CD14-positive monocyte (primary cell): ENCODE measurements around the gene IKZF1. TPM values are rescaled to one million over a fixed set of nuclear protein-coding genes. Genes with fewer than 3 reads are reported as not detected.

Experiments used
- DNase-seq, 3 donors: peaks; one replicate each; pipeline ENCODE4 v3.0.0-alpha.2; 2011 to 2022
- H2AFZ ChIP-seq: 2 replicates; pipeline ENCODE4 v1.6.0; 2012; ENCODE audit warnings: mild to moderate bottlenecking, low read depth, low read length, inconsistent platforms; ENCODE audit not compliant: insufficient read depth, poor library complexity, severe bottlenecking
- H3K27ac ChIP-seq, 2 donors: 1 replicate in 1 of 2; 2 replicates in 1 of 2; pipeline ENCODE4 v1.5.1; 2012 to 2013; ENCODE audit warnings: low read length in 2 of 2, control low read depth in 1 of 2, inconsistent platforms in 1 of 2, low read depth in 1 of 2, mild to moderate bottlenecking in 1 of 2
- H3K27me3 ChIP-seq, 2 donors: one replicate each; pipeline versions ENCODE4 v1.6.0 to v1.6.1; 2011 to 2013; ENCODE audit warnings: low read length in 2 of 2; ENCODE audit not compliant: control insufficient read depth in 2 of 2, insufficient read depth in 2 of 2
- H3K36me3 ChIP-seq, 2 donors: replicated peaks in 1 of 2; 1 replicate in 1 of 2; 2 replicates in 1 of 2; pipeline versions ENCODE4 v1.5.1 to v1.6.1; 2012 to 2013; ENCODE audit warnings: low read length in 2 of 2, control low read depth in 1 of 2, inconsistent platforms in 1 of 2, mild to moderate bottlenecking in 1 of 2; ENCODE audit not compliant: insufficient read depth in 2 of 2, control insufficient read depth in 1 of 2
- H3K4me1 ChIP-seq, 2 donors: 1 replicate in 1 of 2; 2 replicates in 1 of 2; pipeline versions ENCODE4 v1.5.1 to v1.6.1; 2012 to 2013; ENCODE audit warnings: low read length in 2 of 2, control low read depth in 1 of 2, inconsistent platforms in 1 of 2, mild to moderate bottlenecking in 1 of 2, moderate library complexity in 1 of 2; ENCODE audit not compliant: insufficient read depth in 2 of 2, control insufficient read depth in 1 of 2
- H3K4me2 ChIP-seq: replicated peaks from 2 replicates; pipeline ENCODE3; 2012; ENCODE audit warnings: low read length, moderate library complexity, mild to moderate bottlenecking; ENCODE audit not compliant: poor library complexity, severe bottlenecking; ENCODE audit errors: extremely low read depth
- H3K4me3 ChIP-seq, 3 experiments: fragments of 200-600 bp in 1 of 3; sonication (generic) in 1 of 3; replicated peaks in 1 of 3; 1 replicate in 2 of 3; 2 replicates in 1 of 3; pipeline ENCODE4 v1.5.1; 2011 to 2013; ENCODE audit warnings: low read length in 3 of 3, mild to moderate bottlenecking in 3 of 3, control low read depth in 2 of 3, low read depth in 2 of 3, inconsistent platforms in 1 of 3, moderate library complexity in 1 of 3
- H3K79me2 ChIP-seq: 2 replicates; pipeline ENCODE4 v1.6.0; 2012; ENCODE audit warnings: mild to moderate bottlenecking, control low read depth, inconsistent platforms, low read length, moderate library complexity; ENCODE audit not compliant: insufficient read depth
- H3K9ac ChIP-seq: 2 replicates; pipeline ENCODE4 v1.6.0; 2017; ENCODE audit warnings: low read length, mild to moderate bottlenecking; ENCODE audit not compliant: insufficient read depth, poor library complexity, severe bottlenecking
- H3K9me3 ChIP-seq, 2 donors: replicated peaks in 1 of 2; 1 replicate in 1 of 2; 2 replicates in 1 of 2; pipeline versions ENCODE4 v1.5.1 to v1.6.1; 2012 to 2013; ENCODE audit warnings: low read length in 2 of 2, control low read depth in 1 of 2; ENCODE audit not compliant: control insufficient read depth in 1 of 2, insufficient read depth in 1 of 2
- H4K20me1 ChIP-seq: 2 replicates; pipeline ENCODE4 v1.6.0; 2012; ENCODE audit warnings: mild to moderate bottlenecking, low read length, control low read depth, moderate library complexity; ENCODE audit not compliant: insufficient read depth
- H3K27ac Mint-ChIP-seq, 7 donors: one replicate each; pipeline ENCODE4 v1.8.0; 2020; ENCODE audit warnings: mild to moderate bottlenecking in 7 of 7, mixed read lengths in 7 of 7, moderate library complexity in 6 of 7, inconsistent platforms in 2 of 7
- H3K27me3 Mint-ChIP-seq, 3 donors: one replicate each; pipeline ENCODE4 v1.8.0; 2021 to 2022; ENCODE audit warnings: low read depth in 3 of 3, mild to moderate bottlenecking in 3 of 3, mixed read lengths in 3 of 3, moderate library complexity in 3 of 3, inconsistent platforms in 1 of 3
- H3K36me3 Mint-ChIP-seq, 2 donors: one replicate each; pipeline ENCODE4 v1.8.0; 2020; ENCODE audit warnings: mixed read lengths in 2 of 2, inconsistent platforms in 1 of 2, mild to moderate bottlenecking in 1 of 2
- H3K4me1 Mint-ChIP-seq: one replicate; pipeline ENCODE4 v1.8.0; 2020; ENCODE audit warnings: mild to moderate bottlenecking, mixed read lengths
- H3K4me3 Mint-ChIP-seq, 2 donors: one replicate each; pipeline ENCODE4 v1.8.0; 2020; ENCODE audit warnings: mild to moderate bottlenecking in 2 of 2, mixed read lengths in 2 of 2, moderate library complexity in 1 of 2
- H3K9me3 Mint-ChIP-seq, 7 donors: one replicate each; pipeline ENCODE4 v1.8.0; 2020 to 2022; ENCODE audit warnings: mixed read lengths in 7 of 7, mild to moderate bottlenecking in 6 of 7, moderate library complexity in 6 of 7, inconsistent platforms in 2 of 7
- CTCF ChIP-seq: fragments of 200-600 bp; IDR thresholded peaks from one replicate; pipeline ENCODE4 v1.8.0; 2022; ENCODE audit warnings: antibody characterized with exemption, mild to moderate bottlenecking
- WGBS: methylation state at CpG from one replicate; pipeline ENCODE4 v1.1.5; 2013; ENCODE audit warnings: missing lambda C conversion rate; ENCODE audit not compliant: insufficient coverage; 5-methylcytosine and 5-hydroxymethylcytosine counted together
- intact Hi-C, 2 donors: fragments of 100-400 bp; cut with micrococcal nuclease; formaldehyde crosslinking; loops; one replicate each; pipeline versions ENCODE4 v1.15.0 to v1.15.1; 2023
- polyA plus RNA-seq, 3 donors: library from polyadenylated mRNA; depleted of rRNA in 1 of 3; unstranded in 2 of 3; stranded (reverse) in 1 of 3; fragments of 300-500 nt in 2 of 3; fragments of >200 nt in 1 of 3; fragmentation: Illumina TruSeq in 2 of 3; gene quantifications; 1 replicate in 2 of 3; 2 replicates in 1 of 3; pipeline ENCODE4 v1.2.3, GENCODE V29; 2012 to 2021

The IKZF1 gene
- polyA plus RNA-seq, 3 donors, result 38.4 to 130 (median 80.2) TPM

GRCh38 chr7:50329775-50330174, 25.3 kb downstream of the IKZF1 start:
- TF ChIP-seq CTCF, result no peak
- Mint-ChIP-seq H3K27ac (peak overlapping the region; percentile 68 to 88 (median 82)), H3K9me3 (peaks cover 0 to 2% (median 0%) of the 10 kb centered on the region in 7 donors), H3K27me3 (no peaks in the 10 kb centered on the region), H3K4me1 (peaks cover 1% of the 10 kb centered on the region), H3K4me3 (peak overlapping the region in 1 of 2 donors; percentile 36), H3K36me3 (peaks cover 64 to 77% of the 10 kb centered on the region in 2 donors)
- Histone ChIP-seq H3K36me3 (peaks cover 65 to 98% of the 10 kb centered on the region in 2 donors), H4K20me1 (peaks cover 100% of the 10 kb centered on the region), H3K4me3 (no peak overlapping the region), H3K4me1 (peaks cover 38 to 59% of the 10 kb centered on the region in 2 donors), H3K79me2 (peaks cover 100% of the 10 kb centered on the region), H3K27me3 (no peaks in the 10 kb centered on the region), H3K9ac (no peak overlapping the region), H3K4me2 (peak overlapping the region; percentile 25), H3K27ac (peak overlapping the region; percentile 52 to 80), H2AFZ (no peak overlapping the region), H3K9me3 (no peaks in the 10 kb centered on the region)
- WGBS, result 29% methylated on average over 9 of the region's 9 CpGs
- intact Hi-C loops, result no loop called here
- peak in 2 of 3 donors; percentile 38 to 74 for DNase-seq

DNA sequence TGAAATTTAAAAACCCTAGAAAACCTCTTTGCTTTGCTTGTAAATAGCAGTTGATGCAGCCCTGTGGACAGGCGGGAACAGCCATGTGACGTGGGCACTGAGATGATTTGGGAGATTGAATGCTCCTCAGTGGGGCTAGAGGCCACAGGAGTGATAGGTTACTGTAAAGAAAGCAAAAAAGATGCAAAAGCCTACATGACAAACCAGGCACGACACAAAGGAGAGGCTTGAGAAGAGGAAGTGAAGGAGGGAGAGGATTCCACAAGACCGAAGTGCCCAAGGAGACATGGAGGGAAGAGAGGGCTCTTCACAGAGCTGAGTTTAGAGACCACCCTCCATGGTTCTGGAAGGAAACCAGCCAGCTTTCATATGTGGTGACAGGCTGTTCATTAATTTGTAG, 25.7 kb downstream of the IKZF1 start:
- H3K4me1 ChIP-seq, result peaks cover 41 to 64% of the 10 kb centered on the region in 2 donors
- Mint-ChIP-seq H3K4me3 (peak overlapping the region; percentile 4 to 17), H3K9me3 (peaks cover 0 to 2% (median 0%) of the 10 kb centered on the region in 7 donors), H3K4me1 (peaks cover 1% of the 10 kb centered on the region), H3K27ac (peak overlapping the region; percentile 68 to 88 (median 82)), H3K27me3 (no peaks in the 10 kb centered on the region), H3K36me3 (peaks cover 60 to 73% of the 10 kb centered on the region in 2 donors)
- H3K4me3 ChIP-seq, result no peak overlapping the region
- DNase-seq, result peak in 2 of 3 donors; percentile 37 to 58
- H3K27me3 ChIP-seq, result no peaks in the 10 kb centered on the region
- intact Hi-C loops, result no loop called here
- H2AFZ ChIP-seq, result no peak overlapping the region
- peak overlapping the region; percentile 52 to 80 for H3K27ac ChIP-seq
- H4K20me1 ChIP-seq, result peaks cover 100% of the 10 kb centered on the region
- H3K4me2 ChIP-seq, result peak overlapping the region; percentile 25
- no peak overlapping the region for H3K9ac ChIP-seq
- no peak for TF ChIP-seq CTCF
- H3K9me3 ChIP-seq, result no peaks in the 10 kb centered on the region
- peaks cover 100% of the 10 kb centered on the region for H3K79me2 ChIP-seq
- H3K36me3 ChIP-seq, result peaks cover 63 to 94% of the 10 kb centered on the region in 2 donors
- 22% methylated on average over 3 of the region's 4 CpGs for WGBS
